GM18511 (cell line): ENCODE measurements around the gene NKAIN2.

ENCODE experiments used
- ATAC-seq: cut with Tn5 transposase; IDR thresholded peaks from one replicate; pipeline ENCODE4 v1.9.1; 2021; ENCODE audit warnings: mild to moderate bottlenecking, moderate library complexity; ENCODE audit not compliant: unreplicated experiment

The NKAIN2 gene

DNA sequence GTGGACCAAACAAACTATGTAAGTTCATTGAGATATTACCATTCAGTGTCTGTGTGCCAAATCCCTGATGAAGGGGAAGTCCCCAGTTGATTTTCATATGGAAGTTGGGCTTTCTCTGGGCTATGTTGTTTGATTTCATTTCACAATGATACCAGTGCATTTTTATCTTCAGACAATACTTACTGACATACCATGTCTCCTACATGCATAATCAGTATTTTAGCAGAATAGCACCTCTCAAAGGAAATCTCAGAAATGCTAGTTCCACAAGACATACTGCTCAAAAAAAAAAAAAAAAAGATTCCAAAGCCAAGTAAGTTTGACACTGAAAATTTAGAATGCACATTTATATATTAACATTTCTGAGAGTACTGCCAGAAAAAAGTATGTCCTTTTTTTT is 989.7 kb downstream of the NKAIN2 start:
- ATAC-seq: no peak

DNA sequence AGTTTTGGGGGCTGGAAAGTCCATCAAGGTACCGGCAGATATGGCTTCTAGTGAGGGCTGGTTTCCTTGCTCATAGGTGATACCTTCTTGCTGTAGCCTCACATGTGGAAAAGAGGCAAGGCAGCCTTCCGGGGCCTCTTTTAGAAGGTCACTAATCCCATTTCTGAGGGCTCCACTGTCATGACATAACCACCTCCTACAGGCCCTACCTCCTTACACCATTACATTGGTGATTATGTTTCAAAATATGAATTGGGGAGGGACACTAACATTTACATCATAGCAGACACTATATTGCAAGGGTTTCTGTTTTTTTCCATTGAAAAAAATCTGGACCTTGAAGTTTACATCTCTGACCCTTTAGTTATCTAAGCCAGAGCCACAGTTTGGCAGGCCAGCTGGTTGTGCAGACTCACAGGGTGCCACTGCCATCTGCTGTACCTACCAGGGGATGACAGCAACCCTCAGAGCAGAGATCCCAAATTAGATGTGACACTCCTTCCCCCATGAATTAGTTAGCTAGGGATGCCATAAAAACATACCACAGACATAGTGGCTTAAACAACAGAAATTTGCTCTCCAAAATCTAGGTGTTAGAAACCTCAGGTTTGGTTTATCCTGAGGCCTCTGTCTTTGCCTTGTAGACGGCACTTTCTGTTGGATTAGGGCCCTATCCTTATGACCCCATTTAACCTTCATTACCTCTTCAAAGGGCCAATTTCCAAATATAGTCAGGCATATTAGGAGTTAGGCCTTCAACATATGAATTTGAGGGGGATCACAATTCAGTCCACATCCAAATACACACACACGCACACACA is 992.2 kb downstream of the NKAIN2 start:
- ATAC-seq: no peak

DNA sequence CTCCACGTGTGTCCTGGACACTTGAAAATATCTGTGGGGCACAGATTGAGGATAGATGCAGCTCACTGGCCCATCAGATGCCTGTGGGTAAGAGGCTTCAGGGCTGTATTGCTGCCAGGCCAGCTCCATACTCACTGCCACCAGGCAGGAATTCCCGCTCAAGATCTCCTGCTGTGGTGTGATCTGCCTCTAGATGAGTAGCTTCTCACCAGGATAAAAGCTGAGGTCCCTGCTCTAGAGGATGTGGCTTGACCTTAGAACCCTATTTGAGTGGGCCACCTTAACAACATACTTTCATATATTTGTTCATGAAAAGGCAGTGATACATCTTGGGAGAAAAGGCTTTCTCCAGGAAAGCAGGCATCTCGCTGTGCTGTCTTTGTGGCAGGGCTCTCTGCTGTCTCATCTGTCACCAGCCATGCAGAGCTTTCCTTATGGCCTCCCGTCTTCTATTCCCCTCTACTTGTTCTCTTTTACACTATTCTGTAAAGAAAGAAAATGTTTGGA is 992.9 kb downstream of the NKAIN2 start:
- ATAC-seq: no peak

DNA sequence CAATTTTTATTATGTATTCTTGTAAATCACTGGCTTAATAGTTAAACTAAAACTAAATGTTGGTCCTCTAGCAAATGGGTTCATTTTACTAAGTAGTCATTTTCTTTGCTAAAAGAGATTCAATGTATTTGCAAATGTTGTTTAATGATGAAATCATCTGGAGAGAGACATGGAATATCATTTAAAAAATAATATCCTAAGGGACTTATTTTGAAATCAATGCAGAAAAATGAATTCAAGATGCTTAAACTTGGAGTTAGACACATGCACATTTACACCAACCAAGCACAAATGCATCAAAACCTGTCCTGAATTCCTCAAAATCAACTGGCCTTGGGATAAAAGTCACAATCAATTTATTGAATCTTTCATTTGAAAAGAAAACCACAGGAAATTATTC is 993.6 kb downstream of the NKAIN2 start:
- ATAC-seq: no peak

DNA sequence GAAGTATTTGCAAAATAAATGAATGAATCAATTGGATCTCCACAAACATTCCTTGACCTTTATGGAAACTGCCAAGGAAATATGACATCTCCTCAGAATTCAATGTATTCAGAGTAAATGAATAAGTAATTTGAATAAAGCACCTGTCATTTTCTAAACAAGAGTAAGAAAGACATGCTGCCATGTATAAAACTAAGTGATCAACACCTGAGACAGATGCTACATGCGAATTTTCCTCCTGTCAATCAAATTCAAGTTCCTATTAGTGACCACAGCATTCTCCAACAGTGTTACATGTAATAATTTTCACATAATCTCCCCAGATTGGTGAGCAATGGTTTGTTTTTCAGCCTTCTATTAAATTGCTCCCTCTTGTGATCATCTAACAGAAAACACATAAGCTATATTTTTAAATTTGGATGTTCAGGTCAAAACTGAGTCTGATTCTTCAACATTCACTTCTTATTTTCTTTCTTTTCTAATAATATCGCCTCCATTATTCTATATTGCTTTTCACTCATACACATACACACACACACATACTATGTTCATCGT is 995.4 kb downstream of the NKAIN2 start:
- no peak for ATAC-seq

DNA sequence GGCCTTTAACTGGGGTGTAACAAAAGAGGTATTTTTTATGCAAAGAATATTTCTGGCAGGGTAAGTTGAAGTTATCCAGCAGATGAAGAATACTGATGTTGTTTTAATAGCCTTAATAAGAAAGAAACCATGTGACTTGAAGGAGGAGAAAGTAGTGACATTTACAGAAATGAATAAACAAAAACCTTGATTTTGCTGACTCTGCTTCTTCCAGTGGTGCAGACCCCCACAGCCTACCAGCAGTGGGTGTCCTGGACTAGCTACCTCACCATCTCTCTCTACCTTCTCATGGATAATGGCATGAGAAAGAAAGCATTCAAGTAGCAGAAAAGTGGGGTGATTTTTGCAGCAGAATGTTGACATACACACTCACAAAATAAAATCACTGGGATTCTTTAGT is 996.0 kb downstream of the NKAIN2 start:
- no peak for ATAC-seq

DNA sequence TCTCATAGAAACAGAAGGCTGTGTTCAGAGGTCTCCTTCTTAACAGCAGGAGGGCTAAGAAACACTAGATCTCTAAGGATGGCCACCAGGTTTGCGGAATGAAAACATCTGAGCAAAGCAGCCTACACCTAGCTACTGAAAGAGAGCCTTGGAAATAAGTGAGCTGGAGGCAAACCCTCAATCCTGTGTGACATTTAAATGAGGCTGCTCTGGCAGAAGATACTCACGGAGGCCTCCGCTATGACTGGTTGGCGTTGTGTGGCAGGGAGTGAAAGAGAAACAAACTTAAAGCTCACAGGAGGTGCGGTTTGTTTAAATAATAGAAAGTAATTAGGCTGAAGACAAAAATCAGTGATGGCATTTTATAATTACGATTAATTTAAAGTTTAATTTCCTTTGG is 996.6 kb downstream of the NKAIN2 start:
- no peak for ATAC-seq

DNA sequence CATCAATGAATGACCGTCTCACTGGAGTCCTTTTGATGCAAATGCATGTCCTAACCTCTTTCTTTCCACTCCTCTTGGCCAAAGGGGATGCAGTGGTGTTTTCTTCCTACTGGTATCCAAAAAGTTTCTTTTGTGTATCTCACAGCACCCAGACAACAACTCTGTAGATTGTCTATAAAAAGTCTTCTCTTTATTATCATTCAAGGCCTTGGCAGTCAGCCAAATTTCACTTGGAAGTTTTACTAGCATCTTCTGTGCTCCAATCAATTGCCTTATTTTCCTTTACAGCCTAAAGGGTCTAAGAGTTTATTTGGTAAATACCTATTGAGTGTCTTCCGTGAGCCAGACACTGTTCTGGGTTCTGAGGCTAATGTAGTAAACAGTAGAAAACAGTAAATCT is 1008.4 kb downstream of the NKAIN2 start:
- ATAC-seq: no peak

DNA sequence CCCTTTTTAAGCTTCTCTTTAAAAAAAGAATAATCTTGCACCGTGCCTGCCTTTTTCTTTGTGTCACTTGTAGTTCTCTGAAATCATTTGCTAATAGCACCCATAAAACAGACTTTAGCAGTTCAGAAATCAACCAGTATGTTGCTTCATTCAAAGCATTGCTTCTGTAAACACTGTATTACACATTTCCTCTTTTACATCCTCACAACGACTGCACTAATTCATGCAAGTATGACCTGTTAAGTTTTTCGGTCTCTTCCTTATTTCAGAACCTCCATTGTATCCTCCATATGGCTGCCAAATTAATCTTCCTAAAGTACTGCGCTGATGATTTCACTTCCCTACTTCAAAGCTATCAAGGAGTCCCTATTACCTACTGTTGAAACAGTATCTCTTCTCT is 1015.7 kb downstream of the NKAIN2 start:
- ATAC-seq: no peak

DNA sequence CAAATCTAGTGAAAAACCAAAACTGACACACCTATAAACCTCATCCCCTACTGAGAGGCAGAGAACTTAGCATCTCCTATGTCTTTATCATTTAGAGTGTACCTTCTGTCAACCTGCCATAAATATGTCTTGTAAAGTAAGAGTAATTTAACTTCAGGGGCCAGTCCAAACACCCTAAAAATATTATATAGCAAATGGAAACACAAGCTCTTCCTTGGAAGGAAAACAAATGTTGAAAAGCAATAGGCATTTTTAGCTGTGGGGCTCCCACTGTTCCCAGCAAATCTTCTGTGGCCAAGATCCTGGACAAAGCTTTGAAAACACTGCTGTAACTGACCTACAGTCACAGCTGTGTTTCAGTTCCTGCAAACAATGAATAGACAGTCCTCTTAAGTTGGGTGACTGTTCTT is 1018.5 kb downstream of the NKAIN2 start:
- ATAC-seq: no peak

DNA sequence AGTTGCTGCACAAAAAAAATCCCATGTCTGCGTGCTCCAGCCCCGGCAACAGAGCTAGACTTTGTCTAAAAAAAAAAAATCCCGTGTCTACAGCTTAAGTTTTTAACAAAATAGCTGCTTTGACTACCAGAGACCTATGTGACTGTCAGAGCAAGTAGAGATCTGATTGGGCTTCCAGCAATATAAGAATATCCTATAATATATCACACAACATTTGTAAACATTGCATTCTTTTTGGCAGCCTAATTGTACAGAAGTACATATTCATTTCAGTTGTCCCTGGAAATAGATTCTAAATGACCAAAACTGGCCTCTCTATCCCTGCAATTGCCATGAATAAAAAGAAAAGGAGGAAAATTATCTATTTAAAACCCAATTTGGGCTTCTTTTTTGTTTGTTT is 1019.1 kb downstream of the NKAIN2 start:
- no peak for ATAC-seq

DNA sequence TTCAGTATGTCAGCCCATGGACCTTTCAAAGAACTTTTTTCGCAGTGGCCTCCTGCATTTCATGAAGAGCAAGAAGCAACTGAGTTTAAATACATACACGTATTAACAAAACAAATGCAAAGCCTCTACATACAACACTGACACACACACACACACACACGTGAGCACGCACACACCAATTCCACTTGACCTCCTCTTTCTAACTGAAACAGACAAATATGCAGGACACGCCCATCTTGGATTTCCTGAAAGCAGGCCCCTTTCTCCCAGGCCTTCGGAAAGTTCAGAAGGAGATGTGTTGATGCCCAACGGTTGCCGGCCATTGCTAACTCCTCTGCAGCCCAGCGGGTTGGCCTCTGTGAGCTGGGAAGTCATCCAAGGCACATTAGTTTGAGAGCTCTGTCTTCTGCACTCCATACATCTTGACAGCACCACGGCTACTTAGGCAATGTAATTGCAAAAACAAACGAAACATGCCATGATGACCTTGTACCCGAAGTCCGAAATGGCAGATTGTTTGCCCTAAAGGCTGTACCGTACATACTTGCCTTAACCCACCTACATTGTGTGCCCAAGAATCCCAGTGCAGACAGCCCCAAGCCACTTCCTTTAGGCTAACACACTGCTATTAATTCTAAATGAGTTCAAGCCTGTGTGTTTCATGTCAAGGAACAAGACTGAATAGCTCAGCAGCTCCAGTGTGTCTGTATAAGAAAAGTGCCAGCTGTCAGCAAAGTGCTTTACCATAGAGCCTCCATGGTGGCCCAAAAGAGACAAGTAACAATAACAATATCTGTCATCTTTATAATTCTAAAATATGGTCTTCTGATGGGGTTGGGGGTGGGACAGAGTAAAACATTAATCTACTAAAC is 1019.8 kb downstream of the NKAIN2 start:
- ATAC-seq: no peak

DNA sequence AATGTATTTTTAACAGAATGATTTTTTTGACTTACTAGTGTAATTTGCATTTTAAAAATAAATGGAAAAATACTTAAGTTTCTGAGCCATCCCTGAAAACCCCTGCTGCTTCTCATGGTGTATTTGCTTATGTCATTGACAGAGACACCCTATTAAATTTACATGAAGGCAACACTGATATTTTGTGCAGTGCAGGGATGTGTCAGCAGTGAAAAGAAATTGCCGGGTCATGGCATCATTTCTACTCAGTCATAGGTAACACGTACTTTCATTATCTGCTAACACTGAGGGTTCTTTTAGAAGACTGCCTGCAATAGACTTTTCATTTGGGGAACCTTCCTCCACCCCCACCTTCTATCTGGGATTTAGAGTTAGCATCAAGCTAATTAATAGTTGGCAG is 1021.9 kb downstream of the NKAIN2 start:
- ATAC-seq: no peak

DNA sequence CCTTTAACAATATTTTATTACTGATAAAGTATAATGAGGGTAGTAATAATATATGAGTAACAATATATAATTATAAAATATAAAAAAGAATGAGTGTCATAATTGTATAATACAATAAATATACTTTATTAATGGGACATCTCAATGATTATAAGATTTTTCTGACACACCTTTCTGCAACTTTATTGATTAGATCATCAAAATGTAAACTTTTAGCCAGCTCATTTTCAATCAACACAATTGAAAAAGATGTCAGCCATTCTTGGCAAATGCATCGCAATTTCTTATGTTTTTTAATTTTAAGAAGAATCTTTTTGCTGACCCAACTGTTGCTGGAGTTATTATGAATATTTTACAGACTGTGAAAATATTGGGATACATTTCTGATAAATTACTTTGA is 1026.2 kb downstream of the NKAIN2 start:
- no peak for ATAC-seq

DNA sequence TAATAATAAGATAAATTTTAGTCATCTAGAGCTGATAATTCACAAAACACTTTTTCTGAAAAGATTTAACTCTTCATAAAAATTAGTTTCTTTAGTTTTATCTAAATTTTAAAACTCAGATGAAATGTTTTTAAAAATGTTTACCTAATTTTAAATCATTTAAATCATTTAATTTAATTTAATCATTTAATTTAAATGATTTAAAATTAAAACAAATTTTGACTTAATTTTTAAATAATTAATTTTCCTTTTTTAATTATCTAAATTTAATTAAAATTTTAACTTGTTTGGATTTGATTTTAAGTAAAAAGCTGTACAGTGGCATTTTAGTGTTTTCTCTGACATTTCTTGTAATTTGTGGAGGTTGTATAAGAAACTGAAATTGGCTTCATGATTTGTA is 1026.8 kb downstream of the NKAIN2 start:
- no peak for ATAC-seq

DNA sequence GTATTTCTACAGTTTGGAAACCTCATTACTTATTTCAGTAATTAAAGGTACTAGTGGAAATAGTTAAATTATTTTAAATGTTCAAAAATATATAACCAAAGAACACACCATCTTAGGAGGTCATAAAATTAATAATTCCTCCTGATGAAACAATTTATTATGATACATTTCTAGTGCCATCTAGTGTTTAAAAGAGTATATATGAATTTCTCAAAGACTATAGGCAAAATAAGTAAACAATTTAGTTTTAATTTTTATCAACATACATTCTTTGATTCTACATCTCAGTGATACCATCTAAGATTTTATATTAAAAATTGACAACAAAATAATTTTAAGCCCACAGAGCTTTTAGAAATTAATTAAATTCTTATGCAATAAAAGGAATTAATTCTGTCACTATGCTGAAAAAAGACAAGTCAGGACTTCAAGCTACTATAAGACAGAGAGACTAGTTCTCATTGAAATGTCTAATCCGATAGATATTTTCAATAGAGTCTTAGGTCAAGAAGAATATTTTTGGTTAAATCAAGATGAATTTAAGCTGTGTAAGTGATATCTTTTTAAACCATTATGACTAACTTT is 1050.8 kb downstream of the NKAIN2 start:
- no peak for ATAC-seq

DNA sequence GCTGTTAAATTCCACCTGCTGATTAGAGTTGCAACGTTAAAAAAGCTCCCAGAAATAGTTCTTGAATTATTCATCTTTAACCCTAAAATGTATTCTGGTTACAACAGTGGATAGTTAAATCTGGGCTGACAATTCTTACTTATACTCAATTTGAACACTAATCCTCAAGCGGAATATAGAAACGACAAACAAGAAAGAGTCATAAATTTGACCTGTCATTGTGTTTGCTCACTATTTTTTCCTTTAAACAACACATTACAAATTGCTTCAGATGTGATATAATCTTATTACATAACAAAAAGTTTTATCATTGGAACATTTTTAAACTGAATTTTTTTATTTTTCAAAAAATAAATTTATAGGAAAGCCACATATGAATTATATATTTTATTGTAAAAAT is 1054.1 kb downstream of the NKAIN2 start:
- ATAC-seq: no peak

DNA sequence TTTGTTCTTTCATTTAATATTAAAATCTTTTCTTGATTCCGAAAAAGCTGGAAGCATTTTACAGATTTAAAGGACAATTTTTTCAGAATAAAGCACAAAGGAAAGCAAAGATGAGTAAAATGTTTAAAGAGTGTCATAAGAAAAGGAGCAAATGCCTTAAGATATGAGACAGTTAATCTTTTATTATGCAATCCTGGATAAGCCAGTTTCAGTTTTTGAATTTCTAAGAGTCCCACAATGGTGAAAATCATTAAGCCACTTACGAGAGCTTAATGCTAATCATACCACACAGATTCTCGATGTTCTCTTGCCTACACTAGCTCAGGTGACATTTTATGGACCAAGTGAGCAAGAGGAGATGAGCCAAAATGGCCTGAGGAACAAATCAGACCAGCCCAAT is 1054.9 kb downstream of the NKAIN2 start:
- ATAC-seq: no peak

DNA sequence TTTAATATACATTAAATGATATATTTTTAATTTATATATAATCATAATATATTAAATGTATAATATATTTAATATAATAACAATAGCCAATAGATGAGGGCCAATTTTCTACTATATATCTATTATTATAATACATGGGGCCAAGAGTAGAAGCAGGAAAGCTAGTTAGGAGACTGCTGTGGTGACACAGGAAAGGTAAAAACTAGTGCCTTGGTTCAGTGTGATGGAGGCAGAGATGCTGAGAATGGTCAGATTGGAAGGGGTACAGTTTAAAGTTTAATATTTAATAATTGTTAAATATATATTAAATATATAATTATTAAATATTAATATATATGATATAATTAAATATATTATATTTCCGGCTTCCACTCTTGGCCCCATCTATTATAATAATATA is 1055.7 kb downstream of the NKAIN2 start:
- no peak for ATAC-seq

DNA sequence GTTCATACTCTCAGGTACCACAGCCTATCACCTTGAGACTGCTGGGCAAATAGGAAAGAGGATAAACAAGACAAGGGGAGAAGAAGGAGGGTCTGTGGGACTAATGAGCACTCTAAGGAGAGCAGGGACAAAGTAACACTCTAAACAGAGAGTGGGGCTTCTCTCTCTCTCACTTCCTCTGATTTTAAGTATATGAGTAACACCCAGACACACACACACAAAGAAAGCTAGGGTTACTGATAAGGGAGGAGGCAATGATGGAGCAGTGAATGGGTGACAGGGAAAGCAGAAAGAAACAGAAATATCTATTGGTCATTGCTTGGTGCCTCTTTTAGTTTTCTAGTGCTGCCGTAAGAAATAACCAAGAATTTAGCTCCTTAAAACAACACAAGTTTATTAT is 1062.4 kb downstream of the NKAIN2 start:
- no peak for ATAC-seq

DNA sequence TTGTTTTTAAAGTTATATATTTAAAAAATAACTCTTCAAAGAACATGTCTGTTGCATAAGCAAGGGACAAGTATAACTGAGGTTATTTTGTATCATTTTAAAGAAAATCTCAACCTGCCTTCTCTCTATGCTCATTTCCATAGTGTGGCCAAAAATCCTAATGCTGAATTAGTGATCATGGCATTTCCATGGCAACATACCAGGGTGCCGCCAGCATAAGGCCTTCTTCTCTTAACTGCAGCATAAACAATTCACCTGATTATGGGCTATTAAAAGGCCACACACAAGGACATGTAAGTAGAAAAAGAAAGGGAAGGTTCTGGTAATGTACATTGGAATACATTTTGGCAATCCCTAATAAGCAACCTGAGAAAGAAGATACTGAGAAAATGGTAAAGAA is 1063.5 kb downstream of the NKAIN2 start:
- ATAC-seq: no peak
